Measurements from ENCODE around the gene ADARB2.
A peak's percentile ranks its signal among the peaks of the same experiment; 100 is the strongest.

ADARB2 gene

DNA sequence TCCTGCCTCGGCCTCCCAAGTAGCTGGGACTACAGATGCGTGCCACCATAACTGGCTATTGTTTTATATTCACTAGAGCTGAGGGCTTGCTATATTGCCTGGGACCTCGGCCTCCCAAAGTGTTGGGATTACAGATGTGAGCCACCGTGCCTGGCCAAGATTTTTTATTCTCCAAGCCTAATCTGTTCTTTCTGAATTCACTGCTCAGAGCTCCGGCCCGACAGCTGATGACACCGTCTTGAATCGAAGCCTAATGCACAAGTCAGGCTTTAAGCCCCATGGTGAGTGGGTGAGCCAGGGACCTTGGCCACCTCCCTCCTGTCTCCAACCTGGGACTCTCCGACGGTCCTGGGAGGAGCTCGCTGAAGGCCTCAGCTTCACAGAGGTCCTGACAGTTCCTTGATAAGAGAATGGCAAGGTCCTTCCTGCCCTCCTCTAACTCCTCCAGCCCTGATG is 342.3 kb downstream of the ADARB2 start:
- DNase-seq (ENCODE audit: low spot score): no peak

DNA sequence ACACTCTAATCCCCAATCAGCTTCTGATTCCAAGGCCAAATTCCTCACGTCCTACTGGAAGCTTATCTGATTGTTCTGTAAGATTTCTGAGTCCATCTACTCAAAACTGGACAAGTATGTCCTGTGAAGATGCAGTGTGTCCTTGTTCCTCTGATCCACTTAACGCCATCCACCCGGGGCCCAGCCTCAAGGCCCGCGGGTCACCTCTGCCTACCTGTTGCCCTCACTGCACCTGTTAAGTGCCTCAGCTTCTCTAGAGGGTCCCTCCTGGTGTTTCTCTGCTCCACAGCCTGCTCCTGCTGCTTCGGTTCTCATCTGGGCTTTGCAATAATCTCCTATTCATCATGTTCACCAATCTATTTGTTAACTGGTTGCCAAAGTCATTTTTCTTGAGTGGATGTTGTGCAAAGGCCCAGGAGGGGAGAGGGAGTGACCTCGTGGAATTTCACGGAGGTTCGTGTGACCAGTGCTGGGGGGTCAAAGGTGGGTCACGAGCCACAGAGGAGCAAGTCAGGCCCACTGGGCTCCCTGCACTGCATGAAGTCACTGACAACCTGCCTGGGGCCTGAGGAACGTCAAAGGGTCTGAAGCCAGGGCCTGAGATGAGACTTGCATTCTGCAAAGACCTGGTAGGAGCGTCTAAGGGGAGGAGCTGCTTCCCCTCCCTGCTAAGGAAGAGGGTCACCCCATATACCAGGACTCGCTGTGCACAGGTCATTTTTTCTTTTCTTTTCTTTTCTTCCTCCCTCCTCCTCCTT is 343.0 kb downstream of the ADARB2 start:
- no peak for DNase-seq (ENCODE audit: low spot score)

DNA sequence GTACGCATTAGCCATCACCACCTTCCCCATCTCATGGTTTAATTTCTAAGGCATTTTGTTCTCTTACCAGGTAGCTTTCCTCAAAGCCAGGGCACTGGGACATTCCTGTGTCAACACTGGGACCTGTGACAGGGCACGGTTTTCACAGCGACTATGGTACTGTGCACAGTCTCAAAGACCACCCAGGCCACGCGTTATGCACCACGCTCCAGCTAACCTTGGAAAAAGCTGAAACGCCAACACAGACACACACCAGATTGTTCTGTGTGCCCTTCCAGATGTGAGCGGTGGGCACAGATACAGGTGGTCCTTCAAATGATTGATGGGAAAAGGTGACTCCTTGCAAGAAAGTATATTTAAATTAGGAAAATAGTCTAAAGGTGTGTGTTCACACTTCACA is 343.8 kb downstream of the ADARB2 start:
- DNase-seq (ENCODE audit: low spot score): no peak

DNA sequence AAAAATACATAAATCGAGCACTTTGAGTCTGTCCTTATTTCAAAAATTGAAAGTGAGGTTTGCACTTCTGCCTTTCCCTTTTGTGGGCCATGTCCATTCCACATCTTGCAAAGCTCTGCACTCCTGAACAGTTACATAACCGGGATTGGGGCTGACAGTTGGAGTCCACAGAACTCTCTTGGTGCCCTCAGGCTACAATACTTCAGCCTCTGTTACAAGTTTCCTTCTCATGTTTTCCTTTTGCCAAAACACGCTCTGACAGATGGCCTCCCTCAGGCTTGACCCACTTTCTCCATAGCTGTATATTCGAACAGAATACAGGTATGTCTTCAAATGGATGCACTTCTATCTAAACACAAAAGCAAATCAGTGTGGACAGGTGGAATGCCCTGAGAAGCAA is 345.2 kb downstream of the ADARB2 start:
- no peak for DNase-seq (ENCODE audit: low spot score)

DNA sequence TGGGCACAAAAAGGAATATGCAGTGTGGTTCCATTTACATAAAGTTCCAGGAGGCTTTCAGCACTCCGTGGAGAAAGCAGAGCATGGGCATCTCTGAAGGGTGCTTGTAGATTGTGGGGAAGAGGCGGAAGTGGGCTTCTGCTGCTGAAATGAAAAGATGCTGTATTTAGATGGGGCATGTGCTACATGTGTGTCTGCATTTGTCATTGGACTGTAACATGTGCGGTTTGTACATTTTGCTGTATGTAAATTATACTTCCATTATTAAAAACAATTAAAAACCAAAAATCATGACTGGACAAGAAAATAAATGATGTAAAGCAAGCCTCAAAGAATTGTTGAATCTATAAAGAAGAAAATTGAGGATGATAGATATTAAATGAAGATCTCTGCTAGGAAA is 347.1 kb downstream of the ADARB2 start:
- no peak for DNase-seq (ENCODE audit: low spot score)

DNA sequence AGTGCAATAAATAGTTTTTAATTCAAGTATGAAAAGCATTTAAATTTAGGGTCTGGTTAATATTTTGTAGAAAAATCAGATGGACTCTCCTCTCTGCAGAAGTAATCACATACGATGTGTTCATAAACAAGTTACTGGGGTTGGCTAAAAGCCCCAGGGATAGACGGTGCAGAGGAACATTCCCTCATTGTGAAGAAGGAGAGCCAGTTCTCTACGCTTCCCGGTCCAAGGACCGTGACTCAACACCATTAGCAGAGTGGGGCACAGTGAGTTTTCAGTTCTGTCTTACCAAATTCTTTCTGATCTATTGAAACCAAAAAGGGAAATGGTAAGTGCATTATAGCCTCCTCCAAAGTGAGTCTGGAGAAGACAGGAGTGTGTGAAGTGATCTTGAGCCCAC is 353.3 kb downstream of the ADARB2 start:
- no peak for DNase-seq (ENCODE audit: low spot score)

DNA sequence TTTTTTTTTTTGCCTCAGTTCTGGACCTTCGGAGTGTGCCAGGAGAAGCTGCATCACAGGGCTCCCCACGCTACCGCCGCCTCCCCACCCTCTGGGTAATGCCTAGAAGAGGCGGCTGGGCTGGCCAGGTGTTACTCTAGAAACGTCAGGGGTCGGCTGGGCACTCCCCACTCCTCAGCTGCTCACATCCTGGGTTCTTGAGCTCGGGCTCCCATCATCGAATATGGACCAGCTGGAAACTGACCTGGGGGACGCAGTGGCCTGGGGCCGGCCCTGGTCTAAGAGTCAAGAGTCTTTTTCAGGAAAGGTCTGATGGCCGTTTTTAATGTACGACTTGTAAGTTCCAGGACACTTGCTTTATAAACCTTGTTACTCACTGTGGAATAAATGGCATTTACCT is 354.6 kb downstream of the ADARB2 start:
- DNase-seq (ENCODE audit: low spot score): no peak

DNA sequence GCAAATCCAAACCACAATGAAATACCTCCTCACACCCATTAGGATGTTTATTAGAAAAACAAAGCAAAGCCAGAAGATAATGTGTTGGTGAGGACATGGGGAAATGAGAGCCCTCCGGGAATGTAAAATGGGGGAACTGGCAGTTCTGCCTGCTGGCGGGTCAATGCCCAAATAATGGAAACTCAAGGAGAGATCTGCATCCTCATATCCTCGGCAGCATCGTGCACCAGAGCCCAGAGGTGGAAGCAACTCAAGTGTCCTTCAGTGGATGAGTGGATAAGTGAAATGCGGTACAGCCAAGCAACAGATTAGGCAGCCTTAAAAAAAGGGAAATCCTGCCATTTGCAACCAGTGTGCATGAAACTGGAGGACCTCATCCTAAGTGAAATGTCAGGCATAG is 356.0 kb downstream of the ADARB2 start:
- DNase-seq (ENCODE audit: low spot score): no peak

DNA sequence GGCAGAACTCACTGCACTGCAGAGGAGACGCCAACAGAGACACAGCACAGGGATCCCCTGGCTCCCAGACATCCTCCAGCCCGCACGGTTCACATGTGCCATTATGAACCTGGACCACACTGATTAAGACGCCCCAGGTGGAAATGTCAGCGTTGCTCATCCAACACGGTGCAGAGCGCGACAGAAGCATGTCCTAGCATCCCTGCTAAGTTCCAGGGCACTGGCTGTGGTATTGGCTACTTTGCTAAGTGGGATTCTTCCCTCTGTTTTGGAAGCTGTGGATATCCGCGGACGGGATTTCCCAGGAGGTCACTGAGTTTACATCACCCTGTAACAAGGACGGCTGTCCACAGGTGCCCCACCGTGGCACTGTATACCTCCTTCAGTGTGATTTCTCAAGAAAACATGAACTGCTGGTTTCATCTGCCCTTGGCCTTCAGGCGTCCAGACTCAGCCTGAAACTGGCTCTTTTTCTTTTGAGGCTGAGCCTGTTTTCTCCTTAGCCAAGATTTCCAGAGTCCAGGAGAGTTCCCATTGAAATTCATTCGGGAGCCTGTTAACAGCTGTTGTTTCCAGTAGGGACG is 357.1 kb downstream of the ADARB2 start:
- DNase-seq (ENCODE audit: low spot score): no peak

DNA sequence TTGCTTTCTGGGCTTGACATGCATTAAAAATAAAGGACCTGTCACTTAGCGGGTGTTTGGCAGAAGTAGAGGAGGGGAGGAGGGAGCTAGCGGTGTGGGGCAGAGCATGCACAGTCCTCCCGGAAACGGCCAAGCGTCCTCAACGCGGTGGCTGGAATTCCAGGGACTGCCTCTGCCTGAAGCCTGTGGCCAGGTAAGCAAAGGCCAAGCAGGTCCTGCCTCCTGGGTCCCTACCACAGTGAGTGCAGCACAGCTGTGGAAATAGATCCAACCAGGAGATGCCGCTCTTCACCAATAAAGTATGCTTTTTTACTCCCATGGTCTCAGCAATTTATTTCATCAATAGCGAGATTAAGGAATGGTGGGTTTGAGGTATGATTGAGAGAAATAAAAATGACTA is 357.7 kb downstream of the ADARB2 start:
- no peak for DNase-seq (ENCODE audit: low spot score)

DNA sequence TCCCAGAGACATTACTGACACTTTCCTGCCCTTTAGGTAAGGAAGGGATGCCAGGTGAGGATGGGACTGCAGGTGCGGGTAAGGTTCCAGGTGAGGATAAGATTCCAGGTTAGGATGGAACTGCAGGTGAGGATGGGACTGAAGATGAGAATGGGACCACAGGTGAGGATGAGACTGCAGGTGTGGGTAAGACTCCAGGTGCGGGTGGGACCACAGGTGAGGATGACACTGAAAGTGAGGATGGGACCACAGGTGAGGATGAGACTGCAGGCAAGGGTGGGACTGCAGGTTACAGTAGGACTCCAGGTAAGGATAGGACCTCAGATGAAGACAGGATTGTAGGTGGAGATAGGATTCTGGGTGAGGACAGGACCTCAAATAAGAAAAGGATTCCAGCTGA is 358.9 kb downstream of the ADARB2 start:
- DNase-seq (ENCODE audit: low spot score): no peak

DNA sequence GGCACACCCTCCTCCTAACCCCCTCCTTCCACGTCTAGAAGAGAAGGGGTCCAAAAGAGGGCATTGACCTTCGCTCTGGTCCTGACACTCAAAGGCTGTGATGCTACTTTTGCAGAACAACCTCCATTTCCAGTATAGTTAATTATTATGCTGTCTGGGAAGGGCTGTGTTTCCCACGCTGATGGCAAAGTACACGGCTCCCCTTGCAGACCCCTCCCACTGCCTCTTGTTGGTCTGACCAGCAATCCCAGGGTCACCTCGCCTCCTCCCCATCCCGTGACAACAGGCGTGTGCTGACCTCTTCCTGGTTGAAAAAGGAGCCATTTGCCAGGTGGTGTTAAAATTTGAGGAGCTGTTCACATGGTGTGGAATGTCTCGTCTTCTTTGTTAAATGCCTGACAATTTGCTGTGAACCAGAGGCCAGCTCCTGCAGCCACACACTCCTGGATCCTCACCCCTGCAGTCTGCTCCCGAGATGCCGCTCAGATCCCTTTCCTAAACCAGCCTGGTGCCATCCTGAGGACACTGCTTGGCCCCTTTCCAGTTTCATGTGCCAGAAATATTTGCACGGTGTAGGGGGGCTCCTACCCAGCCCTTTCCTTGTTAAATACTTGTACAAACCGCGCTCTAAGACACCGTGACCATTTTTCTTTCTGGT is 359.5 kb downstream of the ADARB2 start:
- no peak for DNase-seq (ENCODE audit: low spot score)

DNA sequence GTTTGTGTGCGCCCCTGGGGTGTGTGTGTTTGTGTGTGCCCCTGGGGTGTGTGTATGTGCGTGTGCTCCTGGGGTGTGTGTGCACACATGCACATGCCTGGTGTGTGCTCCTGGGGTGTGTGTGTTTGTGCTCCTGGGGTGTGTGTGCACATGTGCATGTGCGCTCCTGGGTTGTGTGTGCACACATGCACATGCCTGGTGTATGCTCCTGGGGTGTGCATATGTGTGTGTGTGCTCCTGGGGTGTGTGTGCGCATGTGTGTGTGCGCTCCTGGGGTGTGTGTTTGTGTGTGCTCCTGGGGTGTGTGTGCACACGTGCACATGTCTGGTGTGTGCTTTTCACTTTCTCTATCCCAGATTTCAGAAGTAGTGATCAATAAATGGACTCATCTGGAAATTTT is 360.1 kb downstream of the ADARB2 start:
- DNase-seq (ENCODE audit: low spot score): no peak

DNA sequence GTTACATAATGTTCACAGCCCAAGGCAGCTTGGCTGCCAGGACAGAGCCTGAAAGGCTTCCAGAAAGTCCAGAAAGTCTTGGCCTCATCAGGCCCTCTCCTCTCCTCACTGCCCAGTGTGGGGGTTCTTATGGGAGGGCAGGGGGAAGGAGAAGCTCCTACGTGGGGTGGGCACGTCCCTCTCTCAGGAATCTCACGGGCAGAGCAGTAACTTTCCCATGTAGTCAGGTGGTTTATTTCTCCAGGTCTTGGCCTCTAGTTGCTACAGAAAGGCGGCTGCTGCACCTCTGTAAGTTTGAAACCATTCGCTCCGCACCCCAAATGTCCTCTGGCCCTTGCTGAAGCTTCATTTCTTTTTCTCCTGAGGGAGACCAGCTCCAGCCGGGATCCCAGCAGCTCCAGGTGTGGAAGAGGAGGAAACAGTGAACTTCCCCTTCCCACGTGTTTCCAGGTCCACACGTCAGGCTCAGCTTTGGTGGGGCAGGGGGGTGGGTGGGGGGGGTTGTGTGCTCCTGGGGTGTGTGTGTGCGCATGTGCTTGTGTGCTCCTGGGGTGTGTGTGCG is 360.9 kb downstream of the ADARB2 start:
- DNase-seq (ENCODE audit: low spot score): no peak

DNA sequence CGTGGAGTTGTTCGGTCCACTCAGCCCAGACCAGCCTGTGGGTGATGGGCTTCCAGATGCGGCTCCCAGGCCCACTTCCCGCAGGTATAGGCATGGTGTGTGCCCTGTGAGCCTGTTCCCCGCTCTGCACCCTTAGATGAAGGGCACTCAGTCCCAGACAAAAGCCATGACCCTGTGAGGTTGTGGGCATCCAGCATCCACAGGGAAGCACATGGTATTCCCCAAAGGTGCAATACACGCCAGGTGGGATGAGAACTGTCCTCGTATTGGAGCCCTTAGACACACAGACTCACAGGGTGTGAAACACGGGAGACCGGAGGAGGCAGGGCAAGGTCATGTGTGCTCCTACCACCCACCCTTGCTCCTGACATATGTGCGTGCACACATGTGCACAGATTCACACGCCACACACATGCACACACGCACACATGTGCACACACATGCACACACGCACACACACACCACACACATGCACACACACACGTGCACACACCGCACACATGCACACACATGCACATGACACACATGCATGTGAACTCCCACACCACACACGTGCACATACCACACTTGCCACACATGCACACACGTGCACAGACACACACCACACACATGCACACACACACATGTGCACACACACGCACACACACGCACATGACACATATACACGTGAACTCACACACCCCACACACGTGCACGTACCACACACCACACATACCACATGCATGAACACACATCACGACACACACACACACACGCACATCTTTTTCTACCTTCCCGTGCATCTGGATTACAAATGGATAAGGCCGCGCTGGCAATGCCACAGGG is 361.8 kb downstream of the ADARB2 start:
- DNase-seq (ENCODE audit: low spot score): no peak

DNA sequence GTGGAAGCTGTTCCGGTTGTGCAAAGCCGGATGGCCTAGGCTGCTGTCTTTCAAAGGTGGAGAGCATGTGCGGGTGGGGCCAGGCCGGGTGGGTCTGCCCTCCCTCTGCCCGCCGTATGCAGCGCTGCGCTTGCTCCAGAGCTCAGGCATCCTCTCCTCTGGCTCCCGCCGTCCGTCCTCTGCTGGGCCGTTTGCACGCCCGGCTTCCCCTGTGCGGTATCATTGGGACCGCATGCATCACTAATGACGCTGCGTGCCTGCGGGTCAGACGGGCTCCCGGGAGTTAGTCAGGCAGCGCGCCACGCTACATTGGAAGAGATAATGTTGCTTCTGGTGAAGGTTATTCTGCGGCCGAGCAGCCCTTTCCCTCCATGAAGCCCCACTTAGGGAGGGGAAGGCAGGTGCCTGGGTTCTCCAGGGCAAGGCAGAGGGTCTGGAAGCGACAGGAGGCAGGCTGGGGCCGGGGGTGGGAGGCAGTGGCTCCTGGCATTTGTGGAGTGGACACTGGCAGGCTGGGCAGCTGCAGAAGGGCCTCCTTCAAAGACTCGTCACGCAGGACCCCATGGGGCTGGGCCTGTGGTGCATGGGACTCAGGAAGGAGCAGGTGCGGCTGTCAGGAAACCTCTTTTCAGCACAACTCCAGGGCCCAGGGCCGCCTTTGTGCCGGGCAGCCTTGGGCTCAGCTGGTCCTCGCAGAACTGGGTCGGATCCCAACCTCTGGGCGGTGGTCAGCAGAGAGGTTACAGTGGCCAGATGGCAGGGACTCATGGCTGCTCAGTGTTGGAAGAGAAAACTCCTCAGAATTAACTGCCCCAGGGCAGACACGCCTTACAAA is 362.6 kb downstream of the ADARB2 start:
- no peak for DNase-seq (ENCODE audit: low spot score)

DNA sequence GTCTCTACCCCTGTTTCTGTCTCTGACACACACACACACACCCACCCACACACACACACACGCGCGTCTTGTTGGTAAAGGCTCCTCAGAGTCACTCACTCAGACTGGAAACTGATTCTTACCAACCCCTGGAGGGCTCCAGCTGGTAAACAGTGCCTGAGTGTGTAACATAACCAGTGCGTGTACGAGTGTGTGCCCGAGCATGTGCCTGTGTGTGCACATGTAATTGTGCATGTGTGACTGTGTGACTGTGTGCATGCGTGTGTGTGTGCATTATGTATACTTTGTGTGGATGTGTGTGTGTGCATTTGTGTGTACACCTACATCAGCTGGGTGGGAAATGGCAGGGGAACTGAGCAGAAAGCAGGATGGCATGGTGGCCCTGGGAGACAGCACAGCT is 364.0 kb downstream of the ADARB2 start:
- no peak for DNase-seq (ENCODE audit: low spot score)

DNA sequence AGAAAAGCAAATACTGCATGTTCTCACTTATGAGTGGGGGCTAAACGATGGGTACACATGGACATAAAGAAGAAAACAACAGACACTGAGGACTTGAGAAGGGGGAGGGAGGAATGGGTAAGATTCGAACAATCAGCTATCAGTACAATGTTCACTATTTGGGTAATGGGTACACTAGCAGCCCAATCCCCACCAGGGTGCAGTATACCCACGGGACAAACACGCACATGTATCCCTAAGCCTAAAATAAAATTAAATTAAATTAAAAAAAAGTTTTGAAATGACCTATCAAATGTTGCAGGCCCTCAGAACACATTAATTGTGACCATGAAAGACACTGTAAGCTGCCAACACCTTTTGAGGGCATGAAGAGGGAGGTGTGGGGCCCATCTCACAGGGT is 365.1 kb downstream of the ADARB2 start:
- no peak for DNase-seq (ENCODE audit: low spot score)

DNA sequence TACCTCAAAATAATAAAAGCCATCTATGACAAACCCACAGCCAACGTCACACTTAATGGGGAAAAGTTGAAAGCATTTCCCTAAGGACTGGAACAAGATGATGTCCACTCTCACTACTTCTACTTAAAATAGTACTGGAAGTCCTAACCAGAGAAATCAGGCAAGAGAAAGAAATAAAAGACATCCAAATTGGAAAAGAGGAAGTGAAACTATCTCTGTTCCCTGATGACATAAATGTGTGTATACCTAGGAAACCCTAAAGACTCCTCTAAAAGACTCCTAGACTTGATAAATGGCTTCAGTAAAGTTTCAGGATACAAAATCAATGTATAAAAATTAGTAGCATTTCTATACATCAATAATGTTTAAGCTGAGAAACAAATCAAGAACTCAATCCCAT is 367.0 kb downstream of the ADARB2 start:
- DNase-seq (ENCODE audit: low spot score): no peak

DNA sequence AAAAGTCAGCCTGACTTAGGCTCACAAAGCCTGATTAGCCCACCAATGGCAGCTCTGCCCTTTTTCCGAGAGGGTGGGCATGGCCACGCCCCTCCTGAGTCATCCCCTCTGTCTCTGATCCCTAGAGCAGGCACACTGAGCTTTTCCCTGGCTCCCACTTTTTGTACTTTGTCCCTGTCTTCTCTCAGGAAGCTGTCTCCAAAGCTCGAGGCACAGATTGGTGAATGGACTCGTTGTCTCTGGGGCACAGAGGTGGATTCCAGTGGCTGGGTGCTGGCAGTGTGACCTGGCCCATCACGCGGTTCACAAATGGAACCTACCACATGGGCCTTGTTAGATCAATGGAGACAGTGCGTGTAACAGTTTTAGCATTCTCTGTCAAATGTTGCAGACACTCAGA is 367.7 kb downstream of the ADARB2 start:
- DNase-seq (ENCODE audit: low spot score): no peak

DNA sequence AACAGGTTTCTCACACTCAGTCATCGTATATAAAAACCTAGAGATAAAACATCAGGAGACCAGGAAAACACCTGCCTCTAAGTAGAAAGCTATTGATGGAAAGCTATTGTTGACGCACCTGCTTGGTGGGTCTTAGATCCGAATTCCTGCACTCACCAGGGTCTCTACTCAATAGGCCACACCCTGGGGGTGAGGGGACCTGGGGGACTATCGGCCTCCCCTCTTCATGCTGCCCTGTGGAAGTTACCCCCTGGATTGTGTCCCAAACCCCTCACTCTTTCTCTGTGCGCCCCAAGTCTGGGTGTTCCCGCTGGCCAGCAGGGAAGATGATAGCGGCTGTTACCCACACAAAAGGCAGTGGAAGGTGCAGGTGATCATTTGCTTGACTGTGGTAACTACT is 368.1 kb downstream of the ADARB2 start:
- DNase-seq (ENCODE audit: low spot score): no peak

DNA sequence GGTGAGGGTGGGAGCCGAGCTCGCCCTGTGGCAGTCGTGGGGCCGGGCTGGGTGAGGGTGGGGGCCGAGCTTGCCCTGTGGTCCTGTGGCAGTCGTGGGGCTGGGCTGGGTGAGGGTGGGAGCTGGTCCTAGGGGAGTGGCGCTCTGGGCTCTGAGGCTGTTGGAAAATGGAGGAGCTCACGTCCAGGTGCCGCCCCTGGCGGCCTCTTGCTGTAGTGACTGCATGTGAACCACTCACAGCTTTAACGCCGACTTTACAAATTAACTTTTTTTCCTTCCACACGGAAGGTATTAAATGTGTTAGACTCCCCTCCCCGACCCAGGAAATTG is 368.5 kb downstream of the ADARB2 start:
- peak; percentile 3 for DNase-seq (ENCODE audit: low spot score)

Measured in CD4-positive, alpha-beta T cell treated with Interleukin-15 for 4 hours (primary cell).